SK-N-SH (cell line): Measurements from ENCODE around the gene CCDC175. TPM values are rescaled to one million over a fixed set of nuclear protein-coding genes. Genes with fewer than 3 reads are reported as not detected.

ENCODE experiments used
- CTCF ChIA-PET: fragments of 300-600, 350-600 bp; formaldehyde crosslinking; extraction: SDS; loops from one replicate; lab custom pipeline; 2021; lab: Yijun Ruan, JAX
- POLR2A ChIA-PET: fragments of 350-600 bp; sonication (Branson Sonifier 250); formaldehyde crosslinking; extraction: SDS; loops from one replicate; lab custom pipeline; 2020; ENCODE audit warnings: antibody characterized with exemption, inconsistent platforms; lab: Yijun Ruan, JAX
- DNase-seq: peaks from one replicate; pipeline ENCODE4 v3.0.0; 2012
- H2AFZ ChIP-seq: fragments of 200-600 bp; sonication (generic); 2 replicates; pipeline ENCODE4 v1.8.1; 2016; ENCODE audit warnings: antibody characterized with exemption, mild to moderate bottlenecking, low read depth
- H3F3A ChIP-seq: fragments of 200-600 bp; sonication (generic); replicated peaks from 2 replicates; pipeline ENCODE3; 2016; ENCODE audit warnings: antibody characterized with exemption, mild to moderate bottlenecking; ENCODE audit not compliant: insufficient read depth
- H3K27ac ChIP-seq, 2 experiments: fragments of 200-500 bp in 1 of 2; fragments of 200-600 bp in 1 of 2; sonication (Bioruptor generic) in 1 of 2; sonication (generic), shearing (Covaris generic) in 1 of 2; 2 replicates each; pipeline versions ENCODE4 v1.5.1 to v1.6.1; 2014 to 2016; ENCODE audit warnings: low read depth in 2 of 2, inconsistent platforms in 1 of 2, low read length in 1 of 2, mild to moderate bottlenecking in 1 of 2, mixed read lengths in 1 of 2
- H3K27me3 ChIP-seq: fragments of 200-600 bp; sonication (generic), shearing (Covaris generic); 2 replicates; pipeline ENCODE4 v1.6.1; 2016; ENCODE audit warnings: mixed run types; ENCODE audit not compliant: insufficient read depth
- H3K36me3 ChIP-seq, 2 experiments: fragments of 200-500 bp in 1 of 2; fragments of 200-600 bp in 1 of 2; sonication (Bioruptor generic) in 1 of 2; sonication (generic) in 1 of 2; replicated peaks in 1 of 2; 2 replicates each; pipeline versions ENCODE3 to v1.5.1; 2014 to 2016; ENCODE audit warnings: low read length in 1 of 2, mild to moderate bottlenecking in 1 of 2; ENCODE audit not compliant: insufficient read depth in 2 of 2, control insufficient read depth in 1 of 2
- H3K4me1 ChIP-seq, 2 experiments: fragments of 200-500 bp in 1 of 2; fragments of 200-600 bp in 1 of 2; sonication (Bioruptor generic) in 1 of 2; sonication (generic), shearing (Covaris generic) in 1 of 2; 2 replicates each; pipeline versions ENCODE4 v1.5.1 to v1.6.1; 2014 to 2016; ENCODE audit warnings: low read depth in 1 of 2, low read length in 1 of 2, mixed run types in 1 of 2; ENCODE audit not compliant: insufficient read depth in 2 of 2, control insufficient read depth in 1 of 2
- H3K4me2 ChIP-seq: fragments of 200-600 bp; sonication (generic), shearing (Covaris generic); 2 replicates; pipeline ENCODE4 v1.6.1; 2017; ENCODE audit warnings: mixed run types
- H3K4me3 ChIP-seq, 2 experiments: fragments of 200-500 bp in 1 of 2; fragments of 200-600 bp in 1 of 2; sonication (Bioruptor generic) in 1 of 2; sonication (generic), shearing (Covaris generic) in 1 of 2; 2 replicates each; pipeline versions ENCODE4 v1.5.1 to v1.8.1; 2014 to 2016; ENCODE audit warnings: low read depth in 2 of 2, inconsistent platforms in 1 of 2, low read length in 1 of 2, mild to moderate bottlenecking in 1 of 2, mixed read lengths in 1 of 2, moderate library complexity in 1 of 2
- H3K79me2 ChIP-seq: fragments of 200-600 bp; sonication (generic); 2 replicates; pipeline ENCODE4 v1.8.1; 2017; ENCODE audit warnings: mild to moderate bottlenecking; ENCODE audit not compliant: insufficient read depth
- H3K9ac ChIP-seq: fragments of 200-600 bp; sonication (generic); 2 replicates; pipeline ENCODE4 v1.6.1; 2017; ENCODE audit warnings: mixed run types
- H3K9me2 ChIP-seq: fragments of 200-600 bp; sonication (generic); 2 replicates; pipeline ENCODE4 v1.6.1; 2017; ENCODE audit warnings: mixed run types
- H3K9me3 ChIP-seq: fragments of 200-600 bp; sonication (generic); 2 replicates; pipeline ENCODE4 v1.6.1; 2017; ENCODE audit warnings: mixed run types, mild to moderate bottlenecking, moderate library complexity
- H4K20me1 ChIP-seq: fragments of 200-600 bp; sonication (generic); 2 replicates; pipeline ENCODE4 v1.6.1; 2017; ENCODE audit warnings: mild to moderate bottlenecking, mixed run types; ENCODE audit not compliant: insufficient read depth
- CHD2 ChIP-seq: fragments of 150-350 bp; IDR thresholded peaks from 2 replicates; pipeline ENCODE4 v1.6.1; 2018; ENCODE audit warnings: low read length; ENCODE audit not compliant: partially characterized antibody
- FOSL2 ChIP-seq: IDR thresholded peaks from 2 replicates; pipeline ENCODE4 v1.4.0; 2012; ENCODE audit warnings: low read depth, mild to moderate bottlenecking, moderate library complexity, borderline replicate concordance
- GABPA ChIP-seq: IDR thresholded peaks from 2 replicates; pipeline ENCODE4 v1.4.0; 2012; ENCODE audit warnings: low read depth, mild to moderate bottlenecking
- MAX ChIP-seq: IDR thresholded peaks from 2 replicates; pipeline ENCODE4 v1.4.0; 2012; ENCODE audit warnings: low read depth
- NRF1 ChIP-seq: IDR thresholded peaks from 2 replicates; pipeline ENCODE4 v1.6.1; 2012; ENCODE audit warnings: low read depth, mild to moderate bottlenecking, low read length
- RAD21 ChIP-seq: IDR thresholded peaks from 2 replicates; pipeline ENCODE4 v1.6.1; 2012; ENCODE audit warnings: mild to moderate bottlenecking, low read length
- REST ChIP-seq: IDR thresholded peaks from 2 replicates; pipeline ENCODE4 v1.6.1; 2012; ENCODE audit warnings: mild to moderate bottlenecking, low read depth, low read length, moderate library complexity
- RXRA ChIP-seq: IDR thresholded peaks from 2 replicates; pipeline ENCODE4 v1.4.0; 2012; ENCODE audit warnings: low read depth, mild to moderate bottlenecking, borderline replicate concordance
- SIN3A ChIP-seq: IDR thresholded peaks from 2 replicates; pipeline ENCODE4 v1.6.1; 2012; ENCODE audit warnings: low read depth, mild to moderate bottlenecking, low read length, moderate library complexity, borderline replicate concordance
- SMC3 ChIP-seq: IDR thresholded peaks from 2 replicates; pipeline ENCODE4 v1.6.1; 2012; ENCODE audit warnings: low read depth, low read length, improper control_type of control experiment
- TAF1 ChIP-seq: IDR thresholded peaks from 2 replicates; pipeline ENCODE4 v1.6.1; 2012; ENCODE audit warnings: low read depth, mild to moderate bottlenecking, low read length, moderate library complexity, borderline replicate concordance
- TCF12 ChIP-seq: IDR thresholded peaks from 2 replicates; pipeline ENCODE4 v1.4.0; 2012
- ZBTB33 ChIP-seq: IDR thresholded peaks from 2 replicates; pipeline ENCODE4 v1.4.0; 2012; ENCODE audit warnings: low read depth, borderline replicate concordance
- WGBS: methylation state at CpG from one replicate; pipeline ENCODE4 v1.1.6; 2017; ENCODE audit warnings: low lambda C conversion rate; 5-methylcytosine and 5-hydroxymethylcytosine counted together
- polyA plus RNA-seq, 3 experiments: library from polyadenylated mRNA; depleted of rRNA; stranded (reverse); fragments of >200 nt; gene quantifications; 2 replicates each; pipeline ENCODE4 v1.2.3, GENCODE V29; 2012

Gene CCDC175
- polyA plus RNA-seq, 1 of the 3 experiments (the other 2 are of a cell fraction), result not detected

- ChIA-PET CTCF (interaction anchor here (1.2 to 8.4 kb wide), 7 partner anchors 14 to 86 kb away, joined by 3 to 34 read pairs (median 5); partner anchors contain the start of genes JKAMP and L3HYPDH), POLR2A (no interaction called here)
- H3K9me2 ChIP-seq, result no peaks in the 10 kb centered on the region
- H2AFZ ChIP-seq, result no peak overlapping the region
- no peak overlapping the region for H3K9ac ChIP-seq
- H3K4me3 ChIP-seq, result no peak overlapping the region
- no peaks in the 10 kb centered on the region for H3F3A ChIP-seq
- DNase-seq, result no peak
- TF ChIP-seq FOSL2 (no peak), TAF1 (no peak), SMC3 (0 out of 2 replicates have a peak, but pooled peaks have one; percentile 12), RAD21 (peak; percentile 46)
- no peak overlapping the region for H3K27ac ChIP-seq
- no peaks in the 10 kb centered on the region; the same call in 1 of the 2 replicates for H3K27me3 ChIP-seq
- no peaks in the 10 kb centered on the region for H3K79me2 ChIP-seq
- H3K4me1 ChIP-seq, result no peaks in the 10 kb centered on the region; a peak in 1 of 4 replicates
- no peaks in the 10 kb centered on the region for H4K20me1 ChIP-seq
- H3K4me2 ChIP-seq, result no peak overlapping the region
- H3K36me3 ChIP-seq, result no peaks in the 10 kb centered on the region
- H3K9me3 ChIP-seq, result no peaks in the 10 kb centered on the region
These were observed 6.5 kb downstream of the CCDC175 start for GRCh38 chr14:59570122-59570521.

GRCh38 chr14:59566725-59567124 lies 9.9 kb downstream of the CCDC175 start:
- Histone ChIP-seq H3K4me1 (peaks cover 0 to 7% of the 10 kb centered on the region in 2 experiments; a peak in 2 of 4 replicates), H3K9me2 (no peaks in the 10 kb centered on the region)
- TF ChIP-seq TCF12 (no peak), GABPA (no peak), SIN3A (no peak), REST (no peak), MAX (no peak), NRF1 (no peak), RXRA (no peak), TAF1 (no peak), ZBTB33 (no peak), CHD2 (no peak)
- TF ChIP-seq, all 33 proteins: peak for 0
- no peak overlapping the region for H3K4me3 ChIP-seq
- H3F3A ChIP-seq, result no peaks in the 10 kb centered on the region
- no peak overlapping the region for H3K27ac ChIP-seq
- H4K20me1 ChIP-seq, result no peaks in the 10 kb centered on the region
- H3K9me3 ChIP-seq, result no peaks in the 10 kb centered on the region
- WGBS, result 76% methylated on average over 3 of the region's 3 CpGs
- no peaks in the 10 kb centered on the region; the same call in 1 of the 2 replicates for H3K27me3 ChIP-seq
- ChIA-PET POLR2A (no interaction called here), CTCF (interaction anchor here (2.0 to 8.4 kb wide), 3 partner anchors 9 to 60 kb away, joined by 7 to 63 read pairs (median 34); partner anchors contain the start of gene CCDC175)
- H3K9ac ChIP-seq, result no peak overlapping the region
- H2AFZ ChIP-seq, result no peak overlapping the region
- H3K4me2 ChIP-seq, result no peak overlapping the region
- H3K79me2 ChIP-seq, result no peaks in the 10 kb centered on the region
- no peaks in the 10 kb centered on the region for H3K36me3 ChIP-seq
- no peak for DNase-seq
